Esophagus mucosa (tissue), 1 donor: ENCODE measurements around the gene SORCS3. TPM values are rescaled to one million over a fixed set of nuclear protein-coding genes. Genes with fewer than 3 reads are reported as not detected.
"Not testable (repeated sequence)": the region's sequence is repeated elsewhere in the genome, so short reads cannot be mapped to it uniquely, and the experiment has no call there.

ENCODE experiments used
- ATAC-seq: fragments of 200-7000 bp; cut with Tn5 transposase; one replicate; pipeline ENCODE4 v1.9.1; 2020
- total RNA-seq: library from RNA; stranded (reverse); gene quantifications from one replicate; pipeline ENCODE4 v1.2.4, GENCODE V29; 2023
- donor health status: DM: yes; HTN: yes; CAD: no.

Gene SORCS3
- total RNA-seq, 1 donor from 2014 or later = not detected

DNA sequence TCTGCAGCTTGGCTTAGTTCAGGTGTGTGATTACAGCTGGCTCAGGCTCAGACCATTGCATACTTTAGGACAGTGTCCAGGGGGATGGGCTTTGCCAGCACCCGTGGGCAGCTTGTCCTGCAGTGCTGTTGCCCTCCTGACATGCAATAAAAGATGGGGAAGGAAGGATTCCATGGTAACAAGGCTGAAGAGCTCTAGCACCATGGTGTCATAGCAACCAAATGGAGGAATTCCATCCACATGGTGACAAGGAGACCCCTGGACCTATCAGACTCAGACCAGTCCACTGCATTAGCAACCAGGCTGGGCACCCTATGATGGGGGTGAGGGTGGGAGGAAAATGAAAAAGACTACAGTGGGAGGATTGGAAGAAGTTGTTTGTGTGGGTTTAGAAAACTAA is 49.9 kb downstream of the SORCS3 start:
- no peak for ATAC-seq

DNA sequence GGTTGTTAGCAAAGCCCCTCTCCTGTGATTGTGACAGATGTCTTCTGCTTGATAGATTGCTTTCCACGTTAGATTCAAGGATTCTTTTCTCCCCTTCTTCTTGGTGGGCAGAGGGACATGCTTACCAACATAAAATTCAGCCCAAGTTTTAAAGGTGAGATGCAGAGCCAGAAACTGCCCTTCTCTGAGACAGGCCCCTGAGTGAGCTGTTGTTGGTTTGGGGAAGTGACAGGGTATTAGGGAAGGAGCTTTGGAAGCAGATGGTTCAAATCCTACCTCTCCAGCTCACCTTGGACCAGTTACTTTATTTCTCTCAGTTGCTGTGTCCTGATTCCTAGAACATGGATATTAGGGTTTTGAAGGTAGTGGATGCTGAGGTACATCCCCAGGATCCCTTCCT is 53.0 kb downstream of the SORCS3 start:
- no peak for ATAC-seq

GRCh38 chr10:104703262-104703661 is 62.2 kb downstream of the SORCS3 start:
- not testable (repeated sequence) for ATAC-seq

- ATAC-seq = no peak
Observed at GRCh38 chr10:104706886-104707285, 65.8 kb downstream of the SORCS3 start.

DNA sequence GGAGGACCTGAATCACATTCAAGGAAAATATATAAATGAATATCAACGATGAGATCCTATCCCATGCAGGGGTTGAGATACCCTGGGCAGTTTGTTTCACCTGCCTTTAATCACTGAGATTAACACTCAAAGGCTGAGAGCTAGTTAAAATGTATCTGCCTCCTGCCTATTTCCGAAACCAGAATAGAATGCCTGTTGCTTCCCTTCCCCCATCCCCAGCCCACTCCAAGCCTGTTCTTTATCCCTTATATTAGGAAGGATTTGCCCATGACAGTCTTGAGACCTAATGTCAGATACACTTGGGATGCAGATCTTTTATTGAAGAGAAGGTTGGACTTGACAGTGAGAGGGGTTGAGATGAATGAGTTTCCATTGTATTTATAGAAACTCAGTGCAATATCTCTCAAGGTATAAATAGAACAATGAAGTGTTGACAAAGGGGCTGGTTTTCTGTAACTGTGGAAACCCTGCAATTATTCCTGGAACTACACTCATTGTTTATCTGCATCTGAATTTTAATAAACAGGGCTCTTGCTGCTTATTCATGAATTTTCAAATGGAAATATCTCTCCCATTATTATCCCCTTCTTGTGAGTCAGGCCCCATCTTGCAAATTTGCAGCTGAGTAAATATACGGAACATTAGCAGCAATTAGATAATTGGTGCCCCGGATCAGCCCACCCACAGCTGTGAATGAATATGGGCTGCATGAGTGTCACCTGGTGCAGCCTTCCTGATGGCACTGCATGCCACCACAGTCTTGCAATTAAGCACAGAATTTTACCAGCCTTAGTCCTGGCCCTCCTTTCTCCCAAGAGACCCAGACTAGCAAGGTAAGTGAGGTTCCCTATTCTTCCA is 66.7 kb downstream of the SORCS3 start:
- no peak for ATAC-seq

GRCh38 chr10:104711302-104711721 is 70.2 kb downstream of the SORCS3 start:
- ATAC-seq = no peak

DNA sequence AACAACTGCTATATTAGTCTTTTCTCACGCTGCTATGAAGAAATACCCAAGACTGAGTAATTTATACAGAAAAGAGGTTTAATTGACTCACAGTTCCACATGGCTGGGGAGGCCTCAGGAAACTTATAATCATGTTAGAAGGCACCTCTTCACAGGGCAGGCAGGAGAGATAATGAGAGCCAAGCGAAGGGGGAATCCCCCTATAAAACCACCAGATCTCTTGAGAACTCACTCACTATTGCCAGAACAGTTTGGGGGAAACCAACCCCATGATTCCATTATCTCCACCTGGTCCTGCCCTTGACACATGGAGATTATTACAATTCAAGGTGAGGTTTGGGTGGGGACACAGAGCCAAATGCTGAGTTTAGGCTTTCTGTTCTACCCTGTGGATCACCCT is 89.5 kb downstream of the SORCS3 start:
- not testable (repeated sequence) for ATAC-seq

DNA sequence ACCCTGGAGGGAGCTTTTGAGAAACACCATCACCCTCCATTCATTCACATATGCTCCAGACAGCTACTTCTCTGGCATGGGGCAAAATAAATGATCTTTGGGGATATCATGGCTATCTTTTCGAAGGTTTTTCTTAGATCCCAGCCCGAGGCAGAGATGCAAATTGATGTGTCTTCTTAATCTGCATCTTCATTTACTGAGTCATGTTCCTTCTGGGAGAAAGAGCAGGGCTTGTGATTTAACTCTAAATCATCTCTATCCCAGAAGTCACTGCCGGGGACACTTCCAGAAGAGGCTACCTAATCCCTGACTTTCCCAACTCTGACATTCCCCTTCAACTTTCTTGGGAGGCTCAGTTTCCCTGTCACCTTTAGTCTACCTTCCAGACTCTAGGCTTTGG is 90.1 kb downstream of the SORCS3 start:
- no peak for ATAC-seq

GRCh38 chr10:104732222-104732621 is 91.1 kb downstream of the SORCS3 start:
- ATAC-seq = no peak

- ATAC-seq = no peak
Observed at GRCh38 chr10:104734433-104734832, 93.3 kb downstream of the SORCS3 start.

- ATAC-seq = no peak
Observed at GRCh38 chr10:104735036-104735756, 94.1 kb downstream of the SORCS3 start.

DNA sequence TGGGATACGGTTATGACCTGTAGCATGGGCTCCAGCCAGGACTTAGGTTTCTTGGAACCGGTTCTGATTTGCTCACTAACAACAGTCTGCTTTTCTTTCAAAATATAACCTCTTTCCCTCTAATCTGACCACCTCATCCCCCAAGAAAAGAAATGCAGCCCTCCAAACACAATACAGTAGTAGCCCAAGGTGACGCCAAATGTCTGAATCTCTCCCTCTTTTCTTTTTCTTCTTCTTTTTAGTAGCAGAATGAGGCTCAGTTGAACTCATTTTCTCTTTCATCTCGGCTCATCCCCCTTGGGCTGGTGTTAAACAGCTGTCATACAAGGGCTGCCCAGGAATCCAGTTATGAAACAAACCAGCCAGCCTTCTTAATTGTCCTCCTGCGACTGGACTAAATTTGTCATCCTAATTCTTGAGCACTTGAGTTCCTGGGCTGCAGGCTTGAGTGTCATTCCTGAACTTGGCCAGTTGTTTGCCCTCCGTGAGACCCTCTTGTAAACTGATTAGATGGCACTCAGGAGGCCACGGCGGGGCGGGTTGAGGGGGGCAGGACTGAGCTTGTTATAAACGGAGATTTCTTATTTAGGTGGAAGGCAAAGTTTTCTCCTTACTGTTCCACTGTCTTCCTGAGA is 94.8 kb downstream of the SORCS3 start:
- ATAC-seq = no peak

DNA sequence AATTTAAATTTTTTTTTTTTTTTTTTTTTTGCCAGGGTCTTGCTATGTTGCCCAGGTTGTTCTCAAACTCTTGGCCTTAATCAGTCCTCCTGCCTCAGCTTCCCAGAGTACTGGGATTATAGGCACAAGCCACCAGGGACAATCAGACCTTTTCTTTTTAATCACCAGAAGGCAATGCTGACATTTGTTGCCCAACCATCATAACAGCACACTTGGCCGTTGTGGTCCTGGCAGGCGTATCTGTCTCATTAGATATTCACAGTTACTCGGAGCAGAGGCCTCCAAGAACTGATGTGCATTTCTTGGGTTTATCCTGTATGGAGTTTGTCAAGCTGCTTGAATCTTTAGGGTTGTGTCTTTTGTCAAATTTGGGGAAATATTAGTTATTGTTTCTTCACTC is 100.0 kb downstream of the SORCS3 start:
- no peak for ATAC-seq

GRCh38 chr10:104744052-104744451 is 103.0 kb downstream of the SORCS3 start:
- ATAC-seq = no peak

DNA sequence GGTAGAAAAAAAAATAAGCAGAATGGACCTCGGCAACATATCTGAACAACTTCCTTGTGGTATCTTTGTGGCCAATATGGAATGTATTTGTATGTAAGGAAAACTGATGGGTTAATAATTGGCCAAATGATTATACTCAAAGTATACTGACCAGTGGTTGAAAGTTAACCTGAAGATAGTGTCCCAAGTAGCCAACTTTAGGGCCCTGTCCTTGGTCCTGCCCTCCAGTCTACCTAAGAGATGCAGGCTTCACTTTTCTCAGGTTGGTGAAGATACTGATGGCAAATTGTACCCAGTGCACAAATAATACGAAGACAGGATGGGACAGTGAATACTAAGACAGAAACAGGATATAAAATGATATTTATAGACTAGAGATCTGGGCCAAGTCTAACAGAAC is 109.2 kb downstream of the SORCS3 start:
- ATAC-seq = no peak

DNA sequence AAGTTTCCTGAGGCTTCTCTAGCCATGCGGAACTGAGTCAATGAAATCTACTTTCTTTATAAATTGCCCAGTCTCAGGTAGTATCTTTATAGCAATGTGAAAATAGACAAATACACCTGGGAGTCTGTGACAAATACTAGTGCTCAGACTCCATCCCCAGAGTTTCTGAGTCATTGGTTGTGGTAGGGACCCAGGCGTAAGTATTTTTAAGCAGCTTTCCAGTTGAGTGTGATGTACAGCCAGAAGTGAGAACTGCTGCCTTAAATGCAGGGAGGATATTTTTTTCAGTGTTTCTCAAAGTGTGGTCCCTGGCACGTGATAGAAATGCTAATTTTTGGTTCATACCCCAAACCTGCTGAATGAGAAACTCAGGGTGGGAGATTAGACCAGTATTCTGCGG is 121.7 kb downstream of the SORCS3 start:
- ATAC-seq = no peak

GRCh38 chr10:104766341-104766740 is 125.3 kb downstream of the SORCS3 start:
- ATAC-seq = peak; percentile 41

DNA sequence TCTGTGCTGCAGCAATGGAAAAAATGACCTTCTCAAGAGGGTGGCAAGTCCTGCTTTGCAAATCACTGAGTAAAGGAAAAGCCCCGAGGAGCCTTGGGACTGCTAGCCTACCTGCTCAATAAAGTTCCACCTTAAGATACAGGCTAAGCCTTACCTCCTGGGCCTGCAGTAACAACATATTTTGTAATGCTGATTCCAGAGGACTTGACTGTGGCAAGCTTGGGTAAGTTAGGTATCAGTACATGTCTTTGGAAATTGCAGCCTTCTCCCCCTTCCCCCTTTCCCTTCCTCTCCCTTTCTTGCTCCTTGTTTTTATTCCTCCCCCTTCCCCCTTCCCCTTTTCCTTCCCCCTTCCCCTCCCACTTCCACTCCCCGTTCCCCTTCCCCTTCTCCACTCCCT is 126.2 kb downstream of the SORCS3 start:
- no peak for ATAC-seq

- ATAC-seq = no peak
Observed at GRCh38 chr10:104767745-104768144, 126.7 kb downstream of the SORCS3 start.

- no peak for ATAC-seq
Observed at GRCh38 chr10:104773105-104773504, 132.0 kb downstream of the SORCS3 start.

- no peak for ATAC-seq
Observed at GRCh38 chr10:104774234-104774633, 133.1 kb downstream of the SORCS3 start.

DNA sequence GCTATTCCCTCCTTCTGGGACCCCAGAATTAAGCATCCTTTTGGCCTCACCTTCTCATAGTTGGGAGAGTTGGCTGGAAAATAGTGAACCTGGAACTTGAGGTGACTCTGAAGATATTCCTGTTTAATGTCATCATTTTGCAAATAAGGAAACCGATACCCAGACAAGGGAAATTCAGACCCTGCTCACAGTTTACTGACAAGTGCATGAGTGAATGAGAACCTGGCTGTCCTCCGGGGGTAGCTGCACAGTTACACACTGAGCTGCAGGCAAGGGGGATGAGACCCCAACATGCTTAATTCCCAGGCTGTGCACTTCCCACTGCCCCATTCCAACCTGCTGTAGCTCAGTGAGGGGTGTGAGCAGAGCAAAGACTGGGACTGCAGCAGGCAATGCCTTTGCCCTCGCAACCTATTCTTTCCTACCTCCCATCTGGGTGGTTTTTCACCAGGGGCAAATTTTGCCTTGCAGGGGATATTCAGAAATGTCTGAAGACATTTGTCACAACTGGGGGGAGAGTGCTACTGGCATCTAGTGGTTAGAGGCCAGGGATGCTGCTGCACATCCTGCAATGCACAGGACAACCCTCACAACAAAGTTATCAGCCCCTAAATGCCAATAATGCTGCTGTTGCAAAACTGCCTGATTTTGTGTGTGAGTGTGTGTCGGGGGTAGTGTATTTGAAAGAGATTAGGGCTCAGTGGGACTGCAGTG is 136.2 kb downstream of the SORCS3 start:
- no peak for ATAC-seq

- ATAC-seq = no peak
Observed at GRCh38 chr10:104778371-104778770, 137.3 kb downstream of the SORCS3 start.
